T-helper 2 cell treated with Interferon-gamma antibody and Interleukin-4, amounts not matched to agents 100 ng/mL and 5 ng/mL, for 36 hours (primary cell): ENCODE results near the gene BAIAP2L1. TPM values are rescaled to one million over a fixed set of nuclear protein-coding genes. Genes with fewer than 3 reads are reported as not detected.
"Not testable (repeated sequence)": the region's sequence is repeated elsewhere in the genome, so short reads cannot be mapped to it uniquely, and the experiment has no call there.

Experiments
- intact Hi-C: fragments of 100-400 bp; cut with micrococcal nuclease; formaldehyde crosslinking; loops from one replicate; pipeline ENCODE4 v1.15.1; 2023
- total RNA-seq: library from RNA; stranded (reverse); gene quantifications from 2 replicates; pipeline ENCODE4 v1.2.3, GENCODE V29; 2022

The BAIAP2L1 gene
- total RNA-seq, 1 donor from 2014 or later = 1.1 TPM

DNA sequence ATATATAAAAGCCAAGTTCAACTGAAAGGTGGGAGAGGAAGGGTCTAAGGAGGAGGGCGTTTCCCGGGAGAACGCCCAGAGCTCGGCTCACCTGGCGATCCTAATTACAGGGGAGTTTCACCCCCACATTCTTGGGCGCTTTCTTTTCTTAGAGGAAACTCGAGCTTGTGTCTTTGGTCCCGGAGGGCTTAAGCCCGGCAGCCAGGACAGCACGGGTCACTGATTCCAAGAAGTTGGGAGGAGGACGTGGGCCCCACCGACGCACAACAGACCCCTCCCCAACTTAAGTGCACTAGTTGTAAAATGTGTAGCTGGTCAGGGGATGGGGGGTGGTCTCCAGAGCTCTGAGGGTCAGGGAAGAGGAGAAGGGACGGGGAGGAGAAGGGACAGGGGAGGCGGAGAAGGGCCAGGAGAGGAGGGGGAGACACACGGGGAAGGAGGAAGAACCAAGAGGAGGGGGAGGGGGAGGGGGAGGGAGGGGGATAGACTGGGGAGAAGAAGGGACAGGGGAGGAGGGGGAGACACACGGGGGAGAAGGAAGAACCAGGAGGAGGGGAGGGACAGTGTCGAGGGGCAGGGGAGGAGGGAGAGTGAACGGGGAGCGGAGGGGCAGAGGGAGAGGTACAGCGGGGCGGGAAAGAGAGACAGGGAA, 874 bp downstream of the BAIAP2L1 start:
- intact Hi-C loops = loop anchor here (2.0 to 10.0 kb wide), 2 partner anchors 149 to 745 kb away; partner anchors contain the start of gene SMURF1

DNA sequence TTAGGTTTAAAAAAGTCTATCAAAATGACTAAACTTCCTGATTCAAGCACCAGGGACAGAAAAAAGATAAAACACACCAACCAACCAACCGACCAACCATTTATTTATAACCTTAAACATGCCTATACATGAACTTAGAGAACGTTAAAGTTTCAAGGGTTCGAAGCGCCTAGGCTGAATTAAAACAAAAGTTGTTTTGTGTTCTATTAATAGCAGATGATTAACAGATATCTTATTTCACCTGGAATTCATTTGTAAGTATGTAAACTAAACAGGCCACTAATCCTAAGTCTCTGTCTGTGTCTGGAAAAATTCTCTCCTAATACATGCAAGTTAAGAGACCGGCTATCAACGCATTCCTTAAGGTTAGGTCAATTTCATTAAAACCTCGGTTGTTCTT, 1.4 kb downstream of the BAIAP2L1 start:
- intact Hi-C loops = no loop called here

DNA sequence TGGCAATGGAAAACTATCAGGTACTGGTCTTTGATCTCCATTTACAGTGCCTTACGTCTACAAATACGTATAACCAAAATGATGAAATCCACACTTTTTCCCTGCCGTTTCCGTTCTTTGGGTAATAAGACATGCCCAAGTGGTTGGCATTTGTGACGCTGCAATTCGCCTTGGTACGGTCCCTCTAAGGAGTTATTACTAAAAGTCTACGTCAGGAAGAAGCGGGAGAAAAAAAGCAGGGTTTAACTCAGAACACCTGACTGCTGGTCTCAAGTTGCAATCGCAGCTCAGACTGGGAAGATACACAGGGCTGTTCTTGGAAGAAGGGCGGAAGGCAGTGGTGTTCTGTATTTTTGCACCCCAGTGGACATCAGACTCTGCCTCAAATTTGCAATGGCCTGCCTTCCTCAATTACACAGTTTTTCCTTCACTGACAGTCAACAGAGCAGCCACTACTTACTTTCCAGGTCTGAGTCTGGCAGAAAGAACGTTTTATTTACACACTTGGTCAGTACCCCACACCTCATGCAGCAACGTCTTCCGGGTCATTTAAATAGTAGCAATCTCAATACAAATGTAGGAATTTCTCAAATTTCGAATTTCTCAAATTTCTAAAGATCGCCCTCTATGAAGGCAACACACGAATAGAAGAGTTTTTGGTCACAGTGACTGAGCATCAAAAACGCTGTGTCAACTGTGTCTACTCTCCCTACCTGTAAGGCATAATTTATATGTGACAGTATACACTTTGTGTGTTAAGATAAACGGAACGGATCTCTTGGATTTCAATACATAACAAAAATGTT, 2.1 kb downstream of the BAIAP2L1 start:
- intact Hi-C loops = no loop called here

DNA sequence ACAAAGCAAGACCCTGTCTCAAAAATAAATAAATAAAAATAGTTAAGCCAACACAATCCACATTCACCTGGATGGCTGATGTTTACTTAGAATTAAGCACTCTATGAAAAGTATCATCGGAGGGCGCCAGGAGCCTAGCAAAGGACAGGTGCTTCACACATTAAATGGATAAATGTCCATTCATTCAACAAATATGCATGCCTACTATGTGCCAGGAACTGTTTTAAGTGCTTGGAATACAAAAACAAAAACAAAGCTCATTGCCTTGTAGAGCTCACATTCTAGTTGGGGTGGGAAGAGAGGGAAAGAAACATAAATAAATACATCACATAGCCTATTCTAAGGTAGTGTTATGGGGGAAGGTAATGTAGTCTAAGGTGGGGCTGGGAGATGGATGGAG, 4.1 kb downstream of the BAIAP2L1 start:
- intact Hi-C loops = no loop called here

DNA sequence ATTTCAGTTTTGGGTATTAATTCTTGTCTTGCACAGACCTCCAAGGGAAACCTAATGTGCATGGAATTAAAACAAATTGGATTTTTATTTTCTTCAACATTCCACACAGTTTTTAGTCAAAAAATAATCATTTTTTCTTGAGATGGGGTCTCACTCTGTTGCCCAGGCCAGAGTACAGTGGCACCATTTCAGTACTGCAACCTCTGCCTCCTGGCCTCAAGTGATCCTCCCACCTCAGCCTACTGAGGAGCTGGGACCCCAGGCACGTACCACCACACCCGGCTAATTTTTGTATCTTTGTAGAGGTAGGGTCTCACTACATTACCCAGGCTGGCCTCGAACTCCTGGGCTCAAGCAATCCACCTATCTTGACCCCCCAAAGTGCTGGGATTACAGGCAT, 4.9 kb downstream of the BAIAP2L1 start:
- intact Hi-C loops = no loop called here

DNA sequence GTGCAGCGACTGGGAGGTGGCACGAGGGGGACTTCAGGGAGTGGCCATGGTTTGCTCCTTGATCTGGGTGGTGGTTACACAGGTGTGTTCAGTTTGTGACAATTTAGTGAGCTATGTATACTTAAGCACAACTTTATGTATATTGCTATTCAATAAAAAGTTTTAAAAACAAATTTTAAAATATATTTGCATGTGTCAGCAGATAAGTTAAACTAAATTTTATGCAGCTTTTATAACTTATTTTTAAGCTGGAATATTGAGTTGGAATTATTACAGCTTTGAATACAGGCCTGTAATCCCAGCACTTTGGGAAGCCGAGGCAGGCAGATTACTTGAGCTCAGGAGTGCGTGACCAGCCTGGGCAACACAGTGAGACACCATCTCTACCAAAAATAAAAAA, 5.4 kb downstream of the BAIAP2L1 start:
- intact Hi-C loops = no loop called here

DNA sequence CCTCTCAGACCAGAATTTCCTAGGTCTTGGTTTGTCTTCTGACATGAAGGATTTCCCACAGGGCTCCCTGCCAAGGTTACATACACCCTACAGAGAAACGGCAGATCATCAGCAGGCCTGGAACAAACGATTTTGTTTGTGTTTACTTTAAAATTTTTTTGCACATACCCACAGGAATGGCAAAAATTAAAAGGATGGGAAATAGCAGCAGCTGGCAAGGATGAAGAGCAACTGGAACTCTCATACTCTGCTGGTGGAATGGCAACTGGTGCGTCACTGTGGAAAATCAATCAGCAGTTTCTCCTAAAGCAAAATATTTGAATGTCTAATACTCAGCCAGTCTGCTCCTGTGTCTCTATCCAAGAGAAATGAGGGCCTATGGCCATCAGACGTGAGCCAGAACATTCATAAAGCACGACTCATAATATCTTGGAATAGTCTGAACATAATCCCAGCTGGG, 6.5 kb downstream of the BAIAP2L1 start:
- intact Hi-C loops = no loop called here

DNA sequence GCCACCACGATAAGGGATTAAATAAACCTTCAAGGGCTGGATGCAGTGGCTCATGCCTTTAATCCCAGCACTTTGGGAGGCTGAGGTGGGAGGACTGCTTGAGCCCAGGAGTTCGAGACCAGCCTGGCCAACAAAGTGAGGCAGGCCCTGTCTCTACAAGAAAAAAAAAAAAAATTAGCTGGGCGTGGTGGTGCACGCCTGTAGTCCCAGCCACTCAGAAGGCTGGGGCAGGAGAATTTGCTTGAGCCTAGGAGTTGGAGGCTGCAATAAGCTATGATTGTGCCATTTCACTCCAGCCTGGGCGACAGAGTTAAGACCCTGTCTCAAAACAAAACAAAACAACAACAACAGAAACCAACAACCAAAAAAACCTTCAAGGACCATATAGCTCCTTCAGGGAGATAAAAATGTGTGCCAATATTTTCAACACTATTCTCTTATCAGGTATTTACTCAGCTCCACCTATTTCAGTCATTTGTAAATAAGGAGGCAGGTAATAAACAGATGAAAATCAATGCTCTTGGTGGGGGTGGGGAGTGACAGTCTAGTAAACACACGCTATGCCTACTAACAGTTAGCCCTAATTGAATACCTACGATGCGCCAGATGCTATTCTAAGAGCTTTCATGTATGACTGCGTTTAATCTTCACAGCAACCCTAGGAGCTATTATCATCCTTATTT, 13.2 kb downstream of the BAIAP2L1 start:
- intact Hi-C loops = no loop called here

DNA sequence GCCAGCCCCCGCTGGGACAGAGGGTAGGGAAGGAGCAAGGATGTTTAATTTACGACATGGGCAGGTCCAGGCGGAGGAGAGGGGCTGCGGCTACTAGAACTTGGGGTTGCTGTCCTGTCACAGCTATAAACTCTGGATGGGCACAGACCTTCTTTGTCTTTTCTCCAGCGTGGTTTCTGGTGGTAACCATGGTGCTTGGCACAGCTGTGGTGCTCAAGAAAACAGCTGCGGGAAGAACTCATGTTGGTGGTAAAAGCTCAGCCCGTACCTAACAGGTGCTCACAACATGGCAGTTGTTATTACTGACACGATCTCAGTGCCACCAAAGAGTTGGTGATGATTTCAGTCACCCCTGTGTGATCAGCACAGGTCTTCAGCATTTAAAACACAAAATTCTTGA, 13.8 kb downstream of the BAIAP2L1 start:
- intact Hi-C loops = no loop called here

DNA sequence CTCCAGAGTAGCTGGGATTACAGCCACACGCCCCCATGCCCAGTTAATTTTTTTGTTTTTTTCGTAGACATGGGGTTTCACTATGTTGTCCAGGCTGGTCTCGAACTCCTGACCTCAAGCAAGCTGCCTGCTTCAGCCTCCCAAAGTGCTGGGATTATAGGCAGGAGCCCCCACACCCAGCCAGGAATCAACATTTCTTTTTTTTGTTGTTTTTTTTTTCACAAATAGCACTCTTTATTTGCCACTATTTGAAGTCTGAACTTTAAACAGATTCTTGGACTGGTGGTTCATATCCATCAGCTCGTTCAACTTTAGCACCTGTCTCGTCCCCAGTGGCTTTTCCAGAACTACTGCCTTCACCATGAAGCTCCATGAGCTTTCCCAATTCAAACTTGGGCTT, 15.4 kb downstream of the BAIAP2L1 start:
- intact Hi-C loops = not testable (repeated sequence)

DNA sequence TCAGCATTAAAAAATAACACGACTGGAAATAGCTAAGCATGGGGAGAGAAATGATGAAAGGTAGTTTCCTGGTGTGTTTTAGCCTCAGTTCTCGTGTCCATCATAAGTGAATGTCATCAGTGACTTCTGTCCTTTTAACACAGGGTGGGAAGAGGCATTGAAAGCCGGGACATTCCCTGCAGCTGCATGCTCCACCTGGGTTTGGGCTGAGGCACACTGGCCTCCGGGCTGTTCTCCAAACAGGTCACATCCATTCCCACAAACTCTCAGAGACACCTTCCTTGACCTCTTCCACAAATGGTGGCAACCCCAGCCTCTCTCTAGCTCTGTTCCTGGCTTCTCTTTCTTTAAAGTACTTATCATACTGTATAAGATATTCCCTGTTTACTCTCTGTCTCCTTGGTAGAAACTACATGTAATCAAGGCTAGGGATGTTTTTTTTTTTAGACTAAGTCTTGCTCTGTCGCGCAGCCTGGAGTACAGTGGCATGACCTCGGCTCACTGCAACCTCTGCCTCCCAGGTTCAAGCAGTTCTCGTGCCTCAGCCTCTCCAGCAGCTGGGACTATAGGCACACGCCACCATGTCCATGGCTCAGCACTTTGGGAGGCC, 22.6 kb downstream of the BAIAP2L1 start:
- intact Hi-C loops = no loop called here

DNA sequence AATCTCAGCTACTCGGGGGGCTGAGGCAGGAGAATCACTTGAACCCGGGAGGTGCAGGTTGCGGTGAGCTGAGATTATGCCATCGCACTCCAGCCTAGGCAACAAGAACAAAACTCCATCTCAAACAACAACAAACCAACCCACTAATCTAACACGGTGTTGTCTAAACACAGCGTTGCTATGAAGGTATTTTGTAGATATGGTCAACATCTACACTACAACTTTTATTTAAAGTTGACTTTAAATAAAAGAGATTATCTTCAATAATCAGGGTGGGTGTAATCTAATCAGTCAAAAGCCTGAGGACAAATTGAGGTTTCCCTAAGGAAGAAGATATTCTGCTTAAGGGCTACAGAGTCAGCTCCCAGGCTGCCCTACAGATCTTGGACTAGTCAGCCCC, 24.2 kb downstream of the BAIAP2L1 start:
- intact Hi-C loops = no loop called here

DNA sequence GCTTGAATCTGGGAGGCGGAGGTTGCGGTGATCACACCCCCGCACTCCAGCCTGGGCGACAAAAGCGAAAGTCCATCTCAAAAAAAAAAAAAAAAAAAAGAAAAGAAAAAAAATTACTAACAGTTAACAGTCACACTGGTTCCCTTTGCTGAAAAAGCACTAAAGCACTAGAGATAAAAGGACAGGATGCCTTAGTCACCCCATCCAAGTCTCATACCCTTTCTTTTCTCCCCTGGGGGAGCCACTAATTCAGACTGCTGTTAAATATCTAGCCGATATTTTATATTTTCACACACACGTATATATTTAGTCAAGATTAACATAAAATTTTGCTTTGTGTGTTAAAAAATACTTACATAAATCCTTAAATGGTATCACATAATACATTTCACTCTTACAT, 25.2 kb downstream of the BAIAP2L1 start:
- intact Hi-C loops = no loop called here

DNA sequence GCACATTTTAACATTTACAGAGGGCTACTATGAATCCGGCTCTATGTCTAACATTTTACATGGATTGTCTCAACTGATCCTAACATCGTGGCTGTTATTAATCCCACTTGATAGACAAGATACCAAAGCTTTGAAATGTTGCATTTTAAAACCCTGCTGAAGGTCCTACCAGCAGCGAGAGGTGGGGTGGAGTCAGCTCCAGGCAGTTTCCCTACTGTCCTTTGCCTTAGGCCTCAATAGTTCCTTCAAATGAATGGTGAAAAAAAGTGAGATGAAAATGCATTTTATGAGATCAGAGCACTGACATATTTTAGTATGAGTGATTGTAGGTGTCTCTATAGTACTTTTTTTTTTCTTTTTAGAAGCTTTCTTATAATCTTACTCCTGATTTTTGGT, 26.6 kb downstream of the BAIAP2L1 start:
- intact Hi-C loops = no loop called here

DNA sequence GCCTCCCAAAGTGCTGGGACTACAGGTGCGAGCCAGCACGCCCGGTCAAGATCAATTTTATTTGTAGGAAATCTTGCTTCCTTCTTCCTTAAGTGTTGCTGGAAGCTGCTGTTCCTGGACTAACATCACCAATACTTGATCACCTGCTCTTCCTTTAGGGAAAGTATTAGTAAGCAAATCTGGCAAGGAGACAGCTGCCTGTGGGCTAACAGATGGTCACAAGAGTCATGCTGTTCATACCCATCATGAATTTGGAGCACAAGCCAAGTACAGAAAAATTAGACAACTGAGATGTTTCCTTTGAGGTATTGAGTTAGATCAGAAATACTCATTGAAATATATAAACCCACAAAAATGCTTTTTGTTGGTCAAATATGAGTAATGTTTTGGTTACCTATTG, 27.9 kb downstream of the BAIAP2L1 start:
- intact Hi-C loops = no loop called here

DNA sequence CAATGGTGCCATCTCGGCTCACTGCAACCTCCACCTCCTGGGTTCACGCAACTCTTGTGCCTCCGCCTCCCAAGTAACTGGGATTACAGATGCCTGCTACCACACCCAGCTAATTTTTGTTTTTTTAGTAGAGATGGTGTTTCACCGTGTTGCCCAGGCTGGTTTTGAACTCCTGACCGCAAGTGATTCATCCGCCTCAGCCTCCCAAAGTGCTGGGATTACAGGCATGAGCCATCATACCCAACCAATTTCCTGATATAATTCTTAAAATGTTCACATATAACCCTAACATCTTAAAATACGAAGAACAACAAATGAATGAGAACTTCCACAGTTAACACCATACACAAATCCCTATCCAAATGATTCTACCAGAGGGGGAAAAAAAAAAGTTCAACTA, 31.2 kb downstream of the BAIAP2L1 start:
- intact Hi-C loops = no loop called here

DNA sequence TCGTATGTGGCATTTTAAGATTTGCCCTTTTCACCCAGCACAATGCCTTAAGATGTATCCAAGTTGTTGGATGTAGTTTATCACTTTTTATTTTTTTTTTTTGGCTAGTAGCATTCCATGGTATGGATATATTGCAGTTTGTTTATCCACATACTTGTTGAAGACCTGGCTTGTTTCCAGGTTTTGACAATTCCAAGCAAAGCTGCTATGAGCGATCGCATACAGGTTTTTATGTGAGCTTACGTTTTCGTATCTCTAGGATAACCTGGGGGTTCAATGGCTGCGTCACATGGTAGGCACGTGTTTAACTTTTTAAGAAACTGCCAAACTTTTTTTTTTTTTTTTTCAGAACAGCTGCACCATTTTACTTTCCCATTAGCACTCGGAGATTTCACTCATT, 32.2 kb downstream of the BAIAP2L1 start:
- intact Hi-C loops = no loop called here

DNA sequence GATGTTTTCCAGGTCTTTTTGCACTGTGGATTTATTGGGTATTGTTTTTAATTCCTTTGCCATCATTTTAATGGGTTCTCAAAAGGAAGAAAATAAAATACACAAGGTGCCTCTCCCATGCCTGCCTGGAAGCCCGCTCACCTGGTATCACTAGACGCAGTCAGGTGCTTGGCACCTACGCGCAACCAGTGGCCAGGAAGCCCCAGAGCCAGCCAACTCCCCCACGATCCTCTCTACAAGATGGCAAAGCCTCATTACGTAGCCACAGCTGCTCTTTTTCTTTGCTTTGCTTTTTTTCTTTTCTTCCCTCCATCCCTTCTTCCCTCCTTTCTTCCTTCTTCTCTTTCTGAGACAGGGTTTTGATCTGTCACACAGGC, 34.3 kb downstream of the BAIAP2L1 start:
- intact Hi-C loops = no loop called here

DNA sequence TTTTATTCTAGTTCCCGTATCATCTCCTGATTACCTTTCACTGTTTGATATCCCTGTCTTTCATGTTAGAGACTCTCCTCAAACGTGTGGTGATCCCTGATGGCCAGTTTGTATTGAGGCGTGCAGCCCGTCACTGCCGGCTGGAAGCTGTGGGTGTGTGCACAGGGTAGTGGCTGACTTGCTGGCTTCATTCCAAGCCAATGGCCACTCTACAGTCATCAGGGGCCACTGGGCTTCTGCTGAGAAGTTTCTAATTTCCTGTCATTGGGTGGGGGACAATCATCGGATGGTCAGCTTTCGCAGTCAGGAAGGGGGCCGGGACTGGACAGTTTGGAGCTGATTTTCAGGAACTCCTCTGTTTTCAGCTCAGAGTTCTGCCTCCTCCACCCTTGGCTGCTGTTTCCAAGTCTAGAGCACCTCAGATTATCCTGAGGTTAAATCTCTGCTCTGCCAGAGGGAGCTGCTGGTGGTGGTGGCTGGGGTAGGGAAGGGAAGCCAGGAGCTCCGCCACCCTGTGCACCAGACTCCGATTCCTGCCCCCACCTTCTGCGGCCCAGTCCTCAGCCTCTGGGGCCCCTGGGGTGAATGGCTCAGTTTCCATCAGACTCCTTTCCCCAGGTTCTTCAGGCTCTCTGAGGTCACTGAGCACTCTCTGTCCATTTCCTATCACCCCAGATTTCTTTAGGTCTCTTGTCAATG, 34.9 kb downstream of the BAIAP2L1 start:
- intact Hi-C loops = no loop called here

DNA sequence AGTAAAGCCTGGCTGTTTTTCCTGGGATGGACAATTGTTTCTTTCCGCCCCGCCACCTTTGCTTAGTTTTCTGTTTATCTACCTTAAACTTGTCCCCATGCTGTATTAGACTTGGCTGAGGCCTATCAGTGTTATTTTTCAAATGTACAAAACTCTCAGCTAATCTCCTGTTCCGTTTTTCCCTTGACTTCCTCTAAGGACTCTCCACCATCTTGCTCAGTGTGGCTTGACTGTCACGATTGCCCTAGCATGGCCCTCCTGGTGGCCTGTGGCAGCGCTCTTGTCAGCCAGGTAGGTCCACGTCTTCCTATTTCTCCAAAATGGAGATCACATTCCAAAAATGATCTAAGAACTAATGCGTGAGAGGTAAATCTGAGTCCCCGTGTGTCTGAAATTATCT, 36.7 kb downstream of the BAIAP2L1 start:
- intact Hi-C loops = no loop called here

DNA sequence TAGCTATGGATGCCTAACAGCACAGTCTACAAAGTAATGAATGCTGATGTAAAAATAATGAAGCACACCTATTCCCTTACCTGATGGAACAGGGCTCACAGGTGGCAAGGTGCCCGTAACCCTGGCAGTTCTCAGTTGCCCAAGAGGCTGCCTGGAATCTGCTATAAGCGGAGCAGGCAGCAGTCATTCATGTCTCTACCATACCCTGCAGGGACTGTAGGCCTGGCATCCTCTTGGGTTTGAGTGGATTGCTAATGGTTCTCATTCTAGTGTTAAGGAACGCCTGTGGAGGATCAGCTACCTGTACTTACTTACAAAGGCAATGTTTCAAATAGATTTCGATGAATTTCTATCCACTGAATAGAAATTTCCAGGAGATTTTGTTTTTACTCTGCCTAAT, 38.4 kb downstream of the BAIAP2L1 start:
- intact Hi-C loops = no loop called here
